K562 (cell line): ENCODE data around the gene F12.
"Not testable (repeated sequence)": the region's sequence is repeated elsewhere in the genome, so short reads cannot be mapped to it uniquely, and the experiment has no call there.

ENCODE experiments used
- AFF4 ChIP-seq: sonication (generic); formaldehyde crosslinking; IDR thresholded peaks from 2 replicates; pipeline ENCODE4 v1.8.0; 2023; ENCODE audit warnings: mild to moderate bottlenecking, missing genetic modification reagents
- MYC ChIP-seq, 2 experiments: fragments of 250-450 bp in 1 of 2; sonication (Bioruptor Pico) in 1 of 2; IDR thresholded peaks; 2 replicates each; pipeline versions ENCODE4 v1.5.1 to v1.6.1; 2012 to 2021; ENCODE audit warnings: low read depth in 2 of 2, borderline replicate concordance in 1 of 2, improper control_type of control experiment in 1 of 2, low read length in 1 of 2, mild to moderate bottlenecking in 1 of 2, moderate library complexity in 1 of 2

GRCh38 chr5:177360740-177361139 lies 48.6 kb downstream of the F12 start:
- TF ChIP-seq MYC (IDR thresholded peaks at IDR 0.05; ENCODE audit: low read depth, low read length); MYC (CRISPR knock-in tag; IDR thresholded peaks at IDR 0.05; ENCODE audit: borderline replicate concordance, low read depth); AFF4 (CRISPR knock-in tag): not testable (repeated sequence)
